ENCODE measurements around the gene STPG1. TPM values are rescaled to one million over a fixed set of nuclear protein-coding genes. Genes with fewer than 3 reads are reported as not detected.

STPG1 gene
- total and polyA plus RNA-seq, 2 of the 13 experiments (the other 11 are each of a cell fraction or from before 2014, with no cell fraction given), result 3.4 to 4.3 TPM

DNA sequence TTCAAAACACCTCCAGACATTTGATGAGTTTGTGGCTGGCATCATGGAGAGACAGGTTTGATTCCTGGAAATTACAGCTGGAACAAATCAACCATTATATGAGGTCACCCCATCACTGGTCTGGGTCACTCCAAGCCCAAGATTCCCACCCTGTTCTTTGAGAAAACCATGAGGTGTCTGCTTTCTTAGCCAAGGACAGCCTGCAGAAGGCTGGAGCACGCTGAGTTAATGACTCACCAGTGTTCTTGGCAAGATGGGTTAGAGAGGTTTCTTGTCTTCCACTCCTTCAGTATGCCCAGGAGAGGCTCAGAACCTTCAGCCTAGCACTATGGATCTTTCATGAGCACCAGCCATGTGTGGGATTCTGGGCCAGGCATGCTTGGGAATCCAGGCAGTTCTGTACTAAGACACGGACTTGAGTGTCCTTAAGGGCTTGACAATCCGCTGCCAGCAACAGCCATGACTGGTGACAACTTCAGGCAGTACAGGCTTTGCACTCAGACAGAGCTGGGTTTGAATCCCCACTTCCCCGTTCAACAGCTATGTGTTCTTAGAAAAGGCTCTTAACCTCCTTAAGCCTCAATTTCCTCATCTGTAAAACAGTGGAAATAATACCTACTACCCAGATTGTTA lies 50.5 kb downstream of the STPG1 start (continued):
- TF ChIP-seq KLF15 (CRISPR knock-in tag; IDR thresholded peaks at IDR 0.05; ENCODE audit: borderline replicate concordance) (no peak), SRF (IDR thresholded peaks at IDR 0.05; ENCODE audit: low read depth, low read length) (no peak), ZNF225 (CRISPR knock-in tag; IDR thresholded peaks at IDR 0.05) (no peak), ZKSCAN5 (CRISPR knock-in tag; IDR thresholded peaks at IDR 0.05) (no peak), JARID2 (CRISPR knock-in tag; IDR thresholded peaks at IDR 0.05; ENCODE audit: insufficient replicate concordance) (no peak), ZNF274 (CRISPR knock-in tag; IDR thresholded peaks at IDR 0.05) (no peak)

DNA sequence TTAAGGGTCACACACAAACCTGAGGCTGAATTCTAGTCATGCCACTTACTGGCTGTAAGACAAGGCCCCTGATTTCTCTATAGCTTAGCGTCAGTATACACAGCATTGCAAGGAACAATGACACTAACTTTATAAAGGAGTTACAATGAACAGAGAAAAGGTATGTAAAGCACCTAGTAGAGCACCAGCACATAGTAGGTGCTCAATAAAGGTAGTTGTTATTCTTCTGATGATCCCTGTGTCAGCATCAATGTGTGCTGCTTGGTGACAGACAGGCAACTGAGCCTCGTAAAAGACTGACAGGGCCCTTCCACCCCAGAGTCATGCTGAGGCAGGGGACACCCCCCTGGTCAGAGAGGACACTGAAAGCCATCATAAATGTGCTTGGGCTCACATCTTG lies 51.2 kb downstream of the STPG1 start:
- Histone ChIP-seq H3K9ac (ENCODE audit: insufficient read depth, low read depth, low read length) (no peak overlapping the region), H3K27ac (ENCODE audit: extremely low read length, insufficient read depth, low read length) (no peak overlapping the region), H3K27me3 (ENCODE audit: control insufficient read depth in 1 of 2, insufficient read depth in 2 of 2, low read length in 2 of 2) (no peaks in the 10 kb centered on the region), H3K4me1 (ENCODE audit: insufficient read depth, low read length) (no peaks in the 10 kb centered on the region), H2AFZ (ENCODE audit: low read length) (no peak overlapping the region), H3K4me2 (ENCODE audit: low read depth, low read length) (no peak overlapping the region), H3K79me2 (ENCODE audit: insufficient read depth, low read length) (no peaks in the 10 kb centered on the region), H3K9me3 (ENCODE audit: low read length) (no peaks in the 10 kb centered on the region), H4K20me1 (ENCODE audit: insufficient read depth, low read length) (no peaks in the 10 kb centered on the region), H3K36me3 (replicated peaks in 1 of 2; ENCODE audit: control insufficient read depth in 1 of 2, insufficient read depth in 2 of 2, low read length in 2 of 2) (no peaks in the 10 kb centered on the region), H3K4me3 (replicated peaks in 1 of 3; ENCODE audit: insufficient read depth in 1 of 3, low read depth in 2 of 3, low read length in 3 of 3) (no peak overlapping the region)
- in situ Hi-C loops (cut with HindIII; ENCODE audit: extremely low pct_ligation_motif_present, low pct_unique_long_range_greater_than_20kb) (no loop called here), intact Hi-C loops (cut with micrococcal nuclease; ENCODE audit: unreplicated experiment) (no loop called here)
- FAIRE-seq, result no peak
- BruUV-seq (replicated peaks), result no TSS peak
- POLR2A ChIA-PET, result no interaction called here
- TF ChIP-seq, protein P1, sequence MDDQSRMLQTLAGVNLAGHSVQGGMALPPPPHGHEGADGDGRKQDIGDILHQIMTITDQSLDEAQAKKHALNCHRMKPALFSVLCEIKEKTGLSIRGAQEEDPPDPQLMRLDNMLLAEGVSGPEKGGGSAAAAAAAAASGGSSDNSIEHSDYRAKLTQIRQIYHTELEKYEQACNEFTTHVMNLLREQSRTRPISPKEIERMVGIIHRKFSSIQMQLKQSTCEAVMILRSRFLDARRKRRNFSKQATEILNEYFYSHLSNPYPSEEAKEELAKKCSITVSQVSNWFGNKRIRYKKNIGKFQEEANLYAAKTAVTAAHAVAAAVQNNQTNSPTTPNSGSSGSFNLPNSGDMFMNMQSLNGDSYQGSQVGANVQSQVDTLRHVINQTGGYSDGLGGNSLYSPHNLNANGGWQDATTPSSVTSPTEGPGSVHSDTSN (CRISPR knock-in tag; IDR thresholded peaks at IDR 0.05; ENCODE audit: borderline replicate concordance), result no peak
- no peak for TF ChIP-seq BCL6 (CRISPR knock-in tag; IDR thresholded peaks at IDR 0.05)
- TF ChIP-seq ZNF552 (CRISPR knock-in tag; IDR thresholded peaks at IDR 0.05; ENCODE audit: borderline replicate concordance), result no peak
- no peak for TF ChIP-seq RBM22 (optimal IDR thresholded peaks at IDR 0.05; ENCODE audit: low read length)
- no peak for TF ChIP-seq KDM1A (CRISPR knock-in tag; IDR thresholded peaks at IDR 0.05)
- TF ChIP-seq FOXP1 (IDR thresholded peaks at IDR 0.05), result no peak
- TF ChIP-seq FOXP1 (CRISPR knock-in tag; IDR thresholded peaks at IDR 0.05), result no peak
- TF ChIP-seq CBX2 (IDR thresholded peaks at IDR 0.05; ENCODE audit: low read depth, low read length), result no peak
- no peak for TF ChIP-seq CBX2 (CRISPR knock-in tag; IDR thresholded peaks at IDR 0.05; ENCODE audit: low read depth)
- TF ChIP-seq RFXAP (CRISPR knock-in tag; IDR thresholded peaks at IDR 0.05; ENCODE audit: borderline replicate concordance), result no peak
- TF ChIP-seq, protein P2, sequence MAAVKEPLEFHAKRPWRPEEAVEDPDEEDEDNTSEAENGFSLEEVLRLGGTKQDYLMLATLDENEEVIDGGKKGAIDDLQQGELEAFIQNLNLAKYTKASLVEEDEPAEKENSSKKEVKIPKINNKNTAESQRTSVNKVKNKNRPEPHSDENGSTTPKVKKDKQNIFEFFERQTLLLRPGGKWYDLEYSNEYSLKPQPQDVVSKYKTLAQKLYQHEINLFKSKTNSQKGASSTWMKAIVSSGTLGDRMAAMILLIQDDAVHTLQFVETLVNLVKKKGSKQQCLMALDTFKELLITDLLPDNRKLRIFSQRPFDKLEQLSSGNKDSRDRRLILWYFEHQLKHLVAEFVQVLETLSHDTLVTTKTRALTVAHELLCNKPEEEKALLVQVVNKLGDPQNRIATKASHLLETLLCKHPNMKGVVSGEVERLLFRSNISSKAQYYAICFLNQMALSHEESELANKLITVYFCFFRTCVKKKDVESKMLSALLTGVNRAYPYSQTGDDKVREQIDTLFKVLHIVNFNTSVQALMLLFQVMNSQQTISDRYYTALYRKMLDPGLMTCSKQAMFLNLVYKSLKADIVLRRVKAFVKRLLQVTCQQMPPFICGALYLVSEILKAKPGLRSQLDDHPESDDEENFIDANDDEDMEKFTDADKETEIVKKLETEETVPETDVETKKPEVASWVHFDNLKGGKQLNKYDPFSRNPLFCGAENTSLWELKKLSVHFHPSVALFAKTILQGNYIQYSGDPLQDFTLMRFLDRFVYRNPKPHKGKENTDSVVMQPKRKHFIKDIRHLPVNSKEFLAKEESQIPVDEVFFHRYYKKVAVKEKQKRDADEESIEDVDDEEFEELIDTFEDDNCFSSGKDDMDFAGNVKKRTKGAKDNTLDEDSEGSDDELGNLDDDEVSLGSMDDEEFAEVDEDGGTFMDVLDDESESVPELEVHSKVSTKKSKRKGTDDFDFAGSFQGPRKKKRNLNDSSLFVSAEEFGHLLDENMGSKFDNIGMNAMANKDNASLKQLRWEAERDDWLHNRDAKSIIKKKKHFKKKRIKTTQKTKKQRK (IDR thresholded peaks at IDR 0.05; ENCODE audit: low read length), result no peak
- TF ChIP-seq ZNF510 (CRISPR knock-in tag; IDR thresholded peaks at IDR 0.05; ENCODE audit: low read depth), result no peak
- TF ChIP-seq, protein P3, sequence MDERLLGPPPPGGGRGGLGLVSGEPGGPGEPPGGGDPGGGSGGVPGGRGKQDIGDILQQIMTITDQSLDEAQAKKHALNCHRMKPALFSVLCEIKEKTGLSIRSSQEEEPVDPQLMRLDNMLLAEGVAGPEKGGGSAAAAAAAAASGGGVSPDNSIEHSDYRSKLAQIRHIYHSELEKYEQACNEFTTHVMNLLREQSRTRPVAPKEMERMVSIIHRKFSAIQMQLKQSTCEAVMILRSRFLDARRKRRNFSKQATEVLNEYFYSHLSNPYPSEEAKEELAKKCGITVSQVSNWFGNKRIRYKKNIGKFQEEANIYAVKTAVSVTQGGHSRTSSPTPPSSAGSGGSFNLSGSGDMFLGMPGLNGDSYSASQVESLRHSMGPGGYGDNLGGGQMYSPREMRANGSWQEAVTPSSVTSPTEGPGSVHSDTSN (CRISPR knock-in tag; IDR thresholded peaks at IDR 0.05), result no peak
- TF ChIP-seq HDAC6 (IDR thresholded peaks at IDR 0.05; ENCODE audit: low read depth, low read length), result no peak
- TF ChIP-seq ZNF350 (CRISPR knock-in tag; IDR thresholded peaks at IDR 0.05; ENCODE audit: borderline replicate concordance, low read depth), result no peak
- no peak for ATAC-seq
- DNase-seq (ENCODE audit: low spot score), result no peak
- WGBS (ENCODE audit: low lambda C conversion rate), result 92% methylated on average over 1 of the region's 2 CpGs
- CTCF ChIA-PET (ENCODE audit: low intra/inter-chr PET ratio, low total read pairs), result no interaction called here

Measured in HepG2 (cell line).